CD4-positive, alpha-beta T cell treated with Interleukin-15 for 4 hours (primary cell): ENCODE measurements around the gene LHFPL6.
"Not testable (repeated sequence)": the region's sequence is repeated elsewhere in the genome, so short reads cannot be mapped to it uniquely, and the experiment has no call there.

Experiments
- DNase-seq: peaks from one replicate; pipeline ENCODE4 v3.0.0-alpha.2; 2020; ENCODE audit warnings: low spot score

LHFPL6 gene

GRCh38 chr13:39347926-39348901, 254.8 kb downstream of the LHFPL6 start:
- no peak for DNase-seq

GRCh38 chr13:39345982-39346381, 257.0 kb downstream of the LHFPL6 start:
- no peak for DNase-seq

GRCh38 chr13:39341251-39341650, 261.7 kb downstream of the LHFPL6 start:
- no peak for DNase-seq

- DNase-seq, result not testable (repeated sequence)
Measured at GRCh38 chr13:39338114-39338513, 264.9 kb downstream of the LHFPL6 start.

- DNase-seq, result no peak
Measured at GRCh38 chr13:39336937-39337336, 266.1 kb downstream of the LHFPL6 start.

GRCh38 chr13:39336207-39336606, 266.8 kb downstream of the LHFPL6 start:
- no peak for DNase-seq

GRCh38 chr13:39335721-39336120, 267.3 kb downstream of the LHFPL6 start:
- DNase-seq, result no peak

GRCh38 chr13:39330504-39330903, 272.5 kb downstream of the LHFPL6 start:
- no peak for DNase-seq

- DNase-seq, result no peak
Measured at GRCh38 chr13:39329182-39329639, 273.8 kb downstream of the LHFPL6 start.

GRCh38 chr13:39327172-39327479, 275.9 kb downstream of the LHFPL6 start:
- DNase-seq, result no peak

- no peak for DNase-seq
Measured at GRCh38 chr13:39326469-39327171, 276.4 kb downstream of the LHFPL6 start.

- DNase-seq, result no peak
Measured at GRCh38 chr13:39324806-39325311, 278.1 kb downstream of the LHFPL6 start.

- no peak for DNase-seq
Measured at GRCh38 chr13:39322836-39323585, 280.0 kb downstream of the LHFPL6 start.

GRCh38 chr13:39321574-39321973, 281.4 kb downstream of the LHFPL6 start:
- DNase-seq, result no peak

- DNase-seq, result no peak
Measured at GRCh38 chr13:39318161-39318560, 284.8 kb downstream of the LHFPL6 start.

- no peak for DNase-seq
Measured at GRCh38 chr13:39317291-39317690, 285.7 kb downstream of the LHFPL6 start.

GRCh38 chr13:39315796-39316195, 287.2 kb downstream of the LHFPL6 start:
- no peak for DNase-seq

- DNase-seq, result no peak
Measured at GRCh38 chr13:39313721-39314120, 289.3 kb downstream of the LHFPL6 start.

- no peak for DNase-seq
Measured at GRCh38 chr13:39312596-39312995, 290.4 kb downstream of the LHFPL6 start.

- no peak for DNase-seq
Measured at GRCh38 chr13:39311619-39312018, 291.4 kb downstream of the LHFPL6 start.

- DNase-seq, result no peak
Measured at GRCh38 chr13:39310961-39311360, 292.0 kb downstream of the LHFPL6 start.
